Measurements from ENCODE around the gene USH2A.

GRCh38 chr1:215720126-215720525 lies 703.1 kb downstream of the USH2A start:
- TF ChIP-seq, protein P1, sequence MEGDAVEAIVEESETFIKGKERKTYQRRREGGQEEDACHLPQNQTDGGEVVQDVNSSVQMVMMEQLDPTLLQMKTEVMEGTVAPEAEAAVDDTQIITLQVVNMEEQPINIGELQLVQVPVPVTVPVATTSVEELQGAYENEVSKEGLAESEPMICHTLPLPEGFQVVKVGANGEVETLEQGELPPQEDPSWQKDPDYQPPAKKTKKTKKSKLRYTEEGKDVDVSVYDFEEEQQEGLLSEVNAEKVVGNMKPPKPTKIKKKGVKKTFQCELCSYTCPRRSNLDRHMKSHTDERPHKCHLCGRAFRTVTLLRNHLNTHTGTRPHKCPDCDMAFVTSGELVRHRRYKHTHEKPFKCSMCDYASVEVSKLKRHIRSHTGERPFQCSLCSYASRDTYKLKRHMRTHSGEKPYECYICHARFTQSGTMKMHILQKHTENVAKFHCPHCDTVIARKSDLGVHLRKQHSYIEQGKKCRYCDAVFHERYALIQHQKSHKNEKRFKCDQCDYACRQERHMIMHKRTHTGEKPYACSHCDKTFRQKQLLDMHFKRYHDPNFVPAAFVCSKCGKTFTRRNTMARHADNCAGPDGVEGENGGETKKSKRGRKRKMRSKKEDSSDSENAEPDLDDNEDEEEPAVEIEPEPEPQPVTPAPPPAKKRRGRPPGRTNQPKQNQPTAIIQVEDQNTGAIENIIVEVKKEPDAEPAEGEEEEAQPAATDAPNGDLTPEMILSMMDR (IDR thresholded peaks at IDR 0.05; ENCODE audit: low read length): no peak
- no peak for TF ChIP-seq EZH2phosphoT487 (IDR thresholded peaks at IDR 0.05; ENCODE audit: low read length)
- TF ChIP-seq EZH2 (optimal IDR thresholded peaks at IDR 0.05; ENCODE audit: low read depth, low read length): no peak
